NCI-H2107 treated with DMSO at 0.1 percent for 48 hours (cell line): Measurements from ENCODE around the gene FTO.

ENCODE experiments used
- DNase-seq: peaks from one replicate; lab custom pipeline; 2025; ENCODE audit not compliant: unreplicated experiment; lab: John Stamatoyannopoulos, UW

Gene FTO

GRCh38 chr16:54200161-54200534 lies 496.2 kb downstream of the FTO start:
- DNase-seq = no peak

DNA sequence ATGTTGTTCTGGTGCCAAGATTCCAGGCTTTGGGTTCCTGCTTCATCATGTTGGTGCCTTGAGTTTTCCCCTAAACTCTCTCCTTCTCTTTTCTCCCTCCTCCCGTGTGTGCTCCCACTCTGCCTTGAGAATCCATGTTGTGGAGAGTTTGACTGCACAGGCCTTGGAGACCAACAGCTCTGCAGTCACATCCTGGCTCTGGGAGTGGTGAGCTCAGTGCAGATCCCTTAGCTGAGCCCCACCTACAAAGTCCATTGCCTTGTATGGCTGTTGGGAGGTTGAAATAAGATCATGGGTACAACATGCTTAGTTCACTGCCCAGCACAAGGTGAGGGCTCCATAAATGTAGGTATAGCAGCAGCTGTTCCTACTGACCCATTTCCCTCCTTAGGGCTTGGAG lies 496.8 kb downstream of the FTO start:
- no peak for DNase-seq

- no peak for DNase-seq
These were observed 497.2 kb downstream of the FTO start for GRCh38 chr16:54201200-54201599.
